Activated CD8-positive, alpha-beta memory T cell treated with anti-CD3 and anti-CD28 coated beads for 24 hours (primary cell): ENCODE results near the gene PAPLN.

Source experiments
- DNase-seq: peaks from one replicate; pipeline ENCODE4 v3.0.0-alpha.2; 2020

Gene PAPLN

GRCh38 chr14:73231981-73232851 is 5.1 kb upstream of the PAPLN start:
- DNase-seq: no peak

- no peak for DNase-seq
These were observed 4.3 kb upstream of the PAPLN start for GRCh38 chr14:73232984-73233383.

GRCh38 chr14:73233564-73233963 is 3.7 kb upstream of the PAPLN start:
- no peak for DNase-seq

GRCh38 chr14:73234029-73234428 is 3.3 kb upstream of the PAPLN start:
- no peak for DNase-seq

- no peak for DNase-seq
These were observed 2.5 kb upstream of the PAPLN start for GRCh38 chr14:73234586-73235394.

- DNase-seq: no peak
These were observed 1.7 kb upstream of the PAPLN start for GRCh38 chr14:73235531-73236155.

- DNase-seq: no peak
These were observed 1.1 kb upstream of the PAPLN start for GRCh38 chr14:73236157-73236556.

- no peak for DNase-seq
These were observed 521 bp upstream of the PAPLN start for GRCh38 chr14:73236752-73237218.

- no peak for DNase-seq
These were observed 599 bp downstream of the PAPLN start for GRCh38 chr14:73237786-73238423.

- DNase-seq: no peak
These were observed 1.1 kb downstream of the PAPLN start for GRCh38 chr14:73238424-73238852.

- no peak for DNase-seq
These were observed 1.6 kb downstream of the PAPLN start for GRCh38 chr14:73238941-73239340.

GRCh38 chr14:73239393-73240241 is 2.3 kb downstream of the PAPLN start:
- DNase-seq: no peak

- DNase-seq: no peak
These were observed 3.6 kb downstream of the PAPLN start for GRCh38 chr14:73240816-73241480.

- no peak for DNase-seq
These were observed 4.3 kb downstream of the PAPLN start for GRCh38 chr14:73241481-73242165.

- no peak for DNase-seq
These were observed 5.1 kb downstream of the PAPLN start for GRCh38 chr14:73242357-73242901.

GRCh38 chr14:73243341-73243740 is 6.0 kb downstream of the PAPLN start:
- DNase-seq: no peak

- DNase-seq: no peak
These were observed 6.4 kb downstream of the PAPLN start for GRCh38 chr14:73243748-73244147.

GRCh38 chr14:73244541-73245290 is 7.4 kb downstream of the PAPLN start:
- no peak for DNase-seq

- DNase-seq: peak; percentile 77
These were observed 8.4 kb downstream of the PAPLN start for GRCh38 chr14:73245480-73246325.
